Large intestine (tissue), 3 donors: ENCODE measurements around the gene DLGAP1. TPM values are rescaled to one million over a fixed set of nuclear protein-coding genes. Genes with fewer than 3 reads are reported as not detected.
A peak's percentile ranks its signal among the peaks of the same experiment; 100 is the strongest.
"Not testable (repeated sequence)": the region's sequence is repeated elsewhere in the genome, so short reads cannot be mapped to it uniquely, and the experiment has no call there.

ENCODE experiments used
- DNase-seq, 2 donors: peaks; one replicate each; pipeline versions ENCODE4 v3.0.0 to v3.0.0-alpha.2; 2013
- H3K27ac ChIP-seq: one replicate; pipeline ENCODE4 v1.5.1; 2013; ENCODE audit warnings: low read length
- H3K27me3 ChIP-seq: 2 replicates; pipeline ENCODE4 v1.6.1; 2013; ENCODE audit warnings: low read length; ENCODE audit not compliant: control insufficient read depth, insufficient read depth
- H3K36me3 ChIP-seq: 2 replicates; pipeline ENCODE4 v1.6.1; 2013; ENCODE audit warnings: low read length; ENCODE audit not compliant: control insufficient read depth, insufficient read depth
- H3K4me1 ChIP-seq: one replicate; pipeline ENCODE4 v1.6.1; 2013; ENCODE audit warnings: low read length; ENCODE audit not compliant: control insufficient read depth, insufficient read depth
- H3K4me3 ChIP-seq: one replicate; pipeline ENCODE4 v1.5.1; 2013; ENCODE audit warnings: low read length
- H3K9me3 ChIP-seq: one replicate; pipeline ENCODE4 v1.6.1; 2013; ENCODE audit warnings: mild to moderate bottlenecking, low read depth, low read length, moderate library complexity; ENCODE audit not compliant: control insufficient read depth
- WGBS: methylation state at CpG from one replicate; pipeline ENCODE4 v1.1.5; 2013; ENCODE audit warnings: low lambda C conversion rate; ENCODE audit not compliant: insufficient coverage; 5-methylcytosine and 5-hydroxymethylcytosine counted together
- polyA plus RNA-seq: library from polyadenylated mRNA; unstranded; fragments of 120-200 nt; gene quantifications from one replicate; pipeline ENCODE4 v1.2.1, GENCODE V29; 2013

The DLGAP1 gene
- polyA plus RNA-seq, 1 donor: 0.69 TPM

DNA sequence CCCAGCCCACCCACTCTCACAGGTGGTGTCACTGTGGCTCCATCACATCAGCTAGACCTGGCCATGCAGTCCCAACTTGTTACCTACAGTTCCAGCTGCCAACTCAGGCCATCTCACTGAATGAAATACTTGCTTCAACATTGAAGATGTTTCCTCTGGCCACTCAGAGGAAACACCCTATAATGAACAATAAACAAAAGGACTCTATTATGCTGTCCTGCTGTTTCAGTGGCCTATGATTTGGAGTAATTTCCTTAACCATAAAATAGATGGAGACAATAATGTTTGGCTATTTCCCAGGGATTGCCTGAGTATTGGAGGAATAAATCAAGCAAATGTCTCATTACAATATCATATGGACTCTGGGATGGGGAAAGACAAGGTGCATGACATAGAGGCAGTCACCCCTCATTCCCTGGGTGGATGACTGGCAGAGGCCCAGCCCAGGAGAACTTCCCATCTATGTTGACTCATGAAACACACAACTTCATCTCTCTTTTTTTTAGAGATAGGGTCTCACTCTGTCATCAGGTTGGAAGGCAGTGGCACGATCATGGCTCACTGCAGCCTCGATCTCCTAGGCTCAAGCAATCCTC, 870.7 kb downstream of the DLGAP1 start:
- WGBS: no CpG with 5 or more reads among the region's 2 CpGs
- Histone ChIP-seq H3K27me3 (no peaks in the 10 kb centered on the region), H3K9me3 (no peaks in the 10 kb centered on the region), H3K4me3 (no peak overlapping the region), H3K27ac (no peak overlapping the region), H3K4me1 (no peaks in the 10 kb centered on the region), H3K36me3 (no peaks in the 10 kb centered on the region)
- no peak for DNase-seq

DNA sequence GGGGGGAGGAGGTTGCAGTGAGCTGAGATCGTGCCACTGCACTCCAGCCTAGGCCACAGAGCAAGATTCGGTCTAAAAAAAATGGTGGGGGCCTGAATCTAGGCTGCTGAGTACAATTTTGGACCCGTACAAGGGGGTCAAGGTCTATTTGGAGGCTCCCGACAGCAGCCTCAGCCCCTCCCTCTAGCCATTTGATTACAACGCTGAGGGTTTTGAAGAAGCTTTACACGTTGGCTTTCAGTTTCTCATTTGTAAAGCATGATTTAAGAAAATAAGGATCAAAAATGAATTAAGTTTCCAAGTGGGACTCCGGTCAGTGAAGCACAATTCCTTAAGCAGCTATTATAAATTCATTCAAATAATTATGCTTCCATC, 871.2 kb downstream of the DLGAP1 start:
- no peak overlapping the region for H3K4me3 ChIP-seq
- H3K27ac ChIP-seq: no peak overlapping the region
- no peaks in the 10 kb centered on the region for H3K36me3 ChIP-seq
- H3K4me1 ChIP-seq: no peaks in the 10 kb centered on the region
- H3K27me3 ChIP-seq: no peaks in the 10 kb centered on the region
- no peaks in the 10 kb centered on the region for H3K9me3 ChIP-seq
- no CpG with 5 or more reads among the region's 7 CpGs for WGBS
- peak in 1 of 2 donors; percentile 62 for DNase-seq

DNA sequence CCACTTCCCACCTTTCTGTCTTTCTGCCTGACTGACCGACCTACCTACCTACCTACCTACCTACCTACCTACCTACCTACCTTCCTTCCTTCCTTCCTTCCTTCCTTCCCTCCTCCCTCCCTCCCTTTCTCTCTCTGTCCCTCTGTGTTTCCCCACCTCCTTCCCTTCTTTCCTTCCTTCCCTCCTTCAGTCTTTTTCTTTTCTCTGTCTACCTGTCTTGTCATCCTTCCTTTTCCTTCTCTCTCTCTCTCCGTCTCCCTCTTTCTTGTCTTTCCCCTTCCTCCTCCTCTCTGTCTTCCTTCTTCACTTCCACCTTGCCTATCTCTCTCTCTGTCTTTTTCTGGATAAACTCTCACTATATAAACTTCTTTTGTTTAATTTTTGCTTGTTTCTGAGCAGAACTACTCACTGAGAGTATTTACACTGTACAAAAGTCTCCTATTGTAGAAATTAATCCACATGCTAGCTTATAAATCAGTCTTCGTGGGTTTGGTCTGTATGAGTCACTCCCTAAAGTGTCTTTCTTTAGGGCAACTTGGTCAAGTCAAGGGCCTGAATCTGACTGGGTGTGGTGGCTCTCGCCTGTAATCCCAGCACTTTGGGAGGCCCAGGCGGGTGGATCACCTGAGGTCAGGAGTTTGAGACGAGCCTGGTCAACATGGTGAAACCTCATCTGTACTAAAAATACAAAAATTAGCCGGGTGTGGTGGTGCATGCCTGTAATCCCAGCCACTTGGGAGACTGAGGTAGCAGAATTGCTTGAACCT, 871.8 kb downstream of the DLGAP1 start:
- H3K27ac ChIP-seq, H3K4me1 ChIP-seq, DNase-seq, H3K27me3 ChIP-seq, H3K36me3 ChIP-seq, H3K9me3 ChIP-seq, H3K4me3 ChIP-seq: not testable (repeated sequence)
- WGBS: 96% methylated on average over 2 of the region's 7 CpGs

DNA sequence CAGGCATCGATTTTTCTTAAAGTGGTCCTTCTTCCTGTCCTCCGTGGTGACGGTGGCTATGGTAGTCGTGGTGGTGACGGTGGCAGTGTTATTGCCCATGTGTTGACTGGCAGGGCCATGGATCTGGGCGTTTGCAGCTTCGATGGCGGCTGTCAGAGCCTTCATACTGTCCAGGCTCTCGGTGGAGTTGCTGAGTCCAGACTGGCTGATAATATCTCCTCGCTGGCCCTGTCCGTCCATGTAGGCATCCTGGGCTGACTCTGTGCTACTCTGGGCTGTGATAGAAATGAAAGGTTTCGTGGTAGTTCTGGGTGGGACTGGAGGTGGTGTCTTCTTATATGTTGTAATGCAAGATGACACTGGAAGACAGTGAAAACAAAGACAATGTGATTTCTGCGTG, 873.2 kb downstream of the DLGAP1 start:
- Histone ChIP-seq H3K4me1 (no peaks in the 10 kb centered on the region), H3K27ac (no peak overlapping the region)
- WGBS: 100% methylated on average over 1 of the region's 13 CpGs

DNA sequence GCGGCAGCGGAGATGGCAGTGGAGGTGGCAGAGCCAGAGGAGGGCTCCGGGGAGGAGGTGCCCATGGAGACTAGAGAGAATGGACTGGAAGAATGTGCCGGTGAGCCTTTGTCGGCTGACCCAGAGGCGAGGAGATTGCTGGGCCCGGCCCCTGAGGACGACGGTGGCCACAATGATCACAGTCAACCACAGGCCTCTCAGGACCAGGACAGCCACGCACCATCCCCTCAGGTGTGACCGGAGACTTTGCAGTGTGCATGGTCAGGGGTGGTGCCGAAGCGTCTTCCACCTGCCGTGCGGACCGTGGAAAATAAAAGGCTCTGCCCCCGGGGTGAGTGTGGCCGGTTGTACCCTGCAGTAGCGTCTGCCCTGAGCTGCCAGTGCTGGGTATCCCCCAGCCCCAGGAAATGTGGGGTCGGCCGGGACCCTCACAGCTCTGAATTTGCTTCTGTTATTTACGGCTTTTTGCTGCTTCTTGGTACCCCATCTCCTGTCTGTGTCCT, 874.5 kb downstream of the DLGAP1 start:
- not testable (repeated sequence) for H3K9me3 ChIP-seq, H3K4me3 ChIP-seq, DNase-seq, H3K27me3 ChIP-seq, H3K36me3 ChIP-seq, H3K27ac ChIP-seq, H3K4me1 ChIP-seq
- no CpG with 5 or more reads among the region's 22 CpGs for WGBS

More for the DNA sequence above, 873.2 kb downstream of the DLGAP1 start:
- Histone ChIP-seq H3K9me3 (no peaks in the 10 kb centered on the region), H3K4me3 (no peak overlapping the region), H3K27me3 (no peaks in the 10 kb centered on the region), H3K36me3 (no peaks in the 10 kb centered on the region)
- DNase-seq: no peak

DNA sequence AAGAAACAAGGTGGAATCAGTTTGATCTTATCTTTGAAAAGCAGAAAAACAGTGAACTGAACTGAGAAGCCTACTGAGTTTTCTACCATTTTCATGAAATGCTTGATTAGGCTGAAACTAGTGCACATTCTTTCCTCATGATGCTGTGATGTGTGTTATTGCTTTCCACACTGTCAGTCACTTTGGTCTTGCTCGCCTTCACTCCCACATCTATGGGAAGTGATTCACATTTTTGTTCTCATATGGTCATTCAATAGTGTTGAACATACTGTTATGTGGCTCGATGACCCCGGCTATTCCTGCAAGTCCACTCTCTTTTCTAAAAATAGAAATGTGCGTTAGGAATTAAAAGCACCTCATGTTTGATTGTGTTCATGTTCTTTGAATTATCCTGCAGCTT, 875.4 kb downstream of the DLGAP1 start:
- Histone ChIP-seq H3K27ac (no peak overlapping the region), H3K9me3 (no peaks in the 10 kb centered on the region), H3K4me1 (no peaks in the 10 kb centered on the region), H3K36me3 (no peaks in the 10 kb centered on the region), H3K27me3 (no peaks in the 10 kb centered on the region), H3K4me3 (no peak overlapping the region)
- DNase-seq: no peak
- 90% methylated on average over 2 of the region's 4 CpGs for WGBS

DNA sequence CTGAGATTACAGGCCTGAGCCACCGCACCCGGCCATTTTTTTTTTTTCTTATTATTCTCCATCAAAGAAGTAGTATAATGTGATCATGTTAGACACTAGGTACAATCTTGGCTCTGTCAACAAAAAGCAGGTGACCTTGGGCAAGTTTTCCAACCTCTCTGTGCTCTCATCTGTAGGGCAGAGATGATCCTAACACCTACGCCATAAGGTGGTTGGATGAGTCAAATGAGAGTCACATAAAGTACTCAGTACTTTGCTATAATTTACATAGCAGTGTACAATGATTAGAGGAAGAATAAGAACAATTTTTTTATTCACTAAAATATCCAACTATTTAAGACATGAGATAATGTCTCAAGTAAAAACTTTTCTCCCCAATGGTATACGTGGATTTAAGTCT, 876.5 kb downstream of the DLGAP1 start:
- no peaks in the 10 kb centered on the region for H3K36me3 ChIP-seq
- H3K27ac ChIP-seq: no peak overlapping the region
- DNase-seq: no peak
- no peaks in the 10 kb centered on the region for H3K27me3 ChIP-seq
- H3K4me1 ChIP-seq: no peaks in the 10 kb centered on the region
- no CpG with 5 or more reads among the region's 4 CpGs for WGBS
- no peak overlapping the region for H3K4me3 ChIP-seq
- no peaks in the 10 kb centered on the region for H3K9me3 ChIP-seq

DNA sequence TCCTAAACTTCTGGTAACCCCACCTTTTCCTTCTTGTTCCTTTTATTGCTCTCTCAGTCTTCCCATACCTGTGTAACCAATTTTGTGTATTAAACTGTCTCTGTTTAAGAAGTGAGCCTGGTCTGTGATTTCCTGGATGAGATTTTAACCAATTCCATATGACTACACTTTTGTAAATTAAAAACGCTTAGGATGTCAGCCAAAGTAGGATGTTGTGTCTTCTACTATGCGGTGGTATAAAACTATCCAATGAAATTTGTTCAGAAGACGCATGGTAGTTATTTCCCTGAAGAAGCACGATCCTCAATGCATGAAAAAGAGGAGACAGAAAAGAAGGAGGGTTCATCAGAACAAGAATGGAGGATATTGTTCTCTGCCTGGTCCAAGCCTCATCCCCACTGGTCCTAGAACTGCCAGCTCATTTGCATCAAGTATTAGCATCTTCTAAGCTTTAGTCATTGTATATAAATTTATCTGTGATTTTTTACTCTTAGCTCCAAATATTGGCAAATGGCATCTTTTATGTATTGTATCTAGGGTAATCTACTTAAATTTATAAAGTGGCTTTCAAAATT, 877.7 kb downstream of the DLGAP1 start:
- Histone ChIP-seq H3K9me3 (no peaks in the 10 kb centered on the region), H3K4me3 (no peak overlapping the region), H3K4me1 (no peaks in the 10 kb centered on the region), H3K27ac (no peak overlapping the region), H3K27me3 (no peaks in the 10 kb centered on the region), H3K36me3 (no peaks in the 10 kb centered on the region)
- WGBS: no CpG with 5 or more reads among the region's 4 CpGs
- no peak for DNase-seq

DNA sequence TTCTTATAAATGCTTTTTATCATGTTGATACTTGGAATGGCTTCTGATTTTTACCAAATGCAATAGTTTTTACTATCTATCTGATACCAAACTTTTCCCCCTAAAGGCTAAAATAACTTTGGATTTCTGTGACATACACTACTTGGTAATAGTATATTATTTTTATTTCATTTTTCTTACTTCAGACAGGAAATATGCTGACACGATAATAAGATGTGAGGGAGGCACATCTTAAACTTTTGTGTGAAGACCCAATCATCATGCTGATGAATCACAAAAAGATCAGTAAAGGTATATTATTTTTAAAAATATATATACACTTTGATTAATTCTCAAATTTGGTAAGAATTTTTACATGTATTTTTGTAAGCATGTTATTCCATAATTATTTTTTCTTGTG, 882.3 kb downstream of the DLGAP1 start:
- H3K36me3 ChIP-seq: no peaks in the 10 kb centered on the region
- H3K27ac ChIP-seq: no peak overlapping the region
- no peak for DNase-seq
- H3K9me3 ChIP-seq: no peaks in the 10 kb centered on the region
- no CpG with 5 or more reads among the region's 1 CpG for WGBS
- no peak overlapping the region for H3K4me3 ChIP-seq
- H3K4me1 ChIP-seq: no peaks in the 10 kb centered on the region
- no peaks in the 10 kb centered on the region for H3K27me3 ChIP-seq

DNA sequence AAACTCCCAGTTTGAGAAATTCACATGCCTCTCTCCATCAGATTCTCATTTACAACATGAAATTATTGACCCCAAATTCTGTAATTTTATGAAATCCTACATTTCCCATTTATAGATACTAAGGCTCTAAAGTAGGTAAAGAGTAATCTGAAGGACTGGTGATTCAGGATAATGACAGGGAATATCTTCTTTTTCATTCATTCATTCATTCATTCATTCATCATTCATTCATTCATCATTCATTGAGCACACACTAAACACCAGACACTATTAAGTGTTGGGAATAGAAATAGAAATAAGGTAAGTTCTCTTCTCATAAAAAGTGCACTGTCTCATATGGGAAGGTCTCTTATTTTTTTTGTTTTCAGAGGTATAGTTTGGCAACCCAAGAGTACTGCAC, 888.3 kb downstream of the DLGAP1 start:
- DNase-seq: no peak
- H3K9me3 ChIP-seq: peaks cover 4% of the 10 kb centered on the region

More for the DNA sequence above, 888.3 kb downstream of the DLGAP1 start:
- Histone ChIP-seq H3K27me3 (no peaks in the 10 kb centered on the region), H3K4me3 (no peak overlapping the region), H3K4me1 (no peaks in the 10 kb centered on the region), H3K27ac (no peak overlapping the region), H3K36me3 (no peaks in the 10 kb centered on the region)
